Caco-2 (cell line): ENCODE data around the gene COL8A1. TPM values are rescaled to one million over a fixed set of nuclear protein-coding genes. Genes with fewer than 3 reads are reported as not detected.
A peak's percentile ranks its signal among the peaks of the same experiment; 100 is the strongest.

ENCODE experiments used
- BruUV-seq: library from RNA; stranded (reverse); fragments of 400-500 nt; replicated peaks from 2 replicates; lab custom pipeline; 2021; lab: Mats Ljungman, UMichigan
- CTCF ChIA-PET: fragments of 300-600 bp; sonication (Branson Sonifier 250); formaldehyde crosslinking; loops from one replicate; lab custom pipeline; 2022; ENCODE audit warnings: antibody characterized with exemption; lab: Charles Lee
- POLR2A ChIA-PET: fragments of 300-600 bp; sonication (Branson Sonifier 250); formaldehyde crosslinking; loops from one replicate; lab custom pipeline; 2022; ENCODE audit warnings: antibody characterized with exemption; lab: Charles Lee
- DNase-seq, 2 experiments: peaks; one replicate each; pipeline versions ENCODE4 v3.0.0 to v3.0.0-alpha.2; 2020 to 2022
- H3K27me3 ChIP-seq: replicated peaks from 2 replicates; pipeline ENCODE4 v1.6.0; 2011; ENCODE audit warnings: low read length; ENCODE audit not compliant: control insufficient read depth, insufficient read depth
- H3K36me3 ChIP-seq: 2 replicates; pipeline ENCODE4 v1.5.1; 2011; ENCODE audit warnings: low read length; ENCODE audit not compliant: control insufficient read depth, insufficient read depth
- H3K4me1 ChIP-seq: fragments of 250-450 bp; sonication (Bioruptor Pico); 2 replicates; pipeline ENCODE4 v1.5.1; 2020; ENCODE audit warnings: mild to moderate bottlenecking
- H3K4me3 ChIP-seq: 2 replicates; pipeline ENCODE4 v1.5.1; 2011; ENCODE audit warnings: low read depth, mild to moderate bottlenecking, control low read depth, low read length
- H3K9me3 ChIP-seq: fragments of 250-450 bp; sonication (Bioruptor Pico); 2 replicates; pipeline ENCODE4 v1.5.1; 2020; ENCODE audit warnings: mild to moderate bottlenecking, moderate library complexity
- H3K27ac Mint-ChIP-seq: one replicate; pipeline ENCODE4 v1.8.0; 2022; ENCODE audit warnings: mixed read lengths; ENCODE audit not compliant: unreplicated experiment
- H3K27me3 Mint-ChIP-seq: one replicate; pipeline ENCODE4 v1.8.0; 2022; ENCODE audit warnings: mixed read lengths; ENCODE audit not compliant: insufficient read depth, unreplicated experiment
- H3K36me3 Mint-ChIP-seq: one replicate; pipeline ENCODE4 v1.8.0; 2022; ENCODE audit warnings: mild to moderate bottlenecking, mixed read lengths; ENCODE audit not compliant: insufficient read depth, unreplicated experiment
- H3K4me1 Mint-ChIP-seq: one replicate; pipeline ENCODE4 v1.8.0; 2022; ENCODE audit warnings: low read depth, mixed read lengths; ENCODE audit not compliant: unreplicated experiment
- H3K4me3 Mint-ChIP-seq: one replicate; pipeline ENCODE4 v1.8.0; 2022; ENCODE audit warnings: mild to moderate bottlenecking, moderate library complexity, mixed read lengths; ENCODE audit not compliant: unreplicated experiment
- H3K9me3 Mint-ChIP-seq: one replicate; pipeline ENCODE4 v1.8.0; 2022; ENCODE audit warnings: mixed read lengths; ENCODE audit not compliant: unreplicated experiment
- CTCF ChIP-seq, 2 experiments: fragments of 200-600 bp in 1 of 2; IDR thresholded peaks; 1 replicate in 1 of 2; 2 replicates in 1 of 2; pipeline versions ENCODE4 v1.5.1 to v1.8.0; 2011 to 2022; ENCODE audit warnings: antibody characterized with exemption in 1 of 2, control low read depth in 1 of 2, inconsistent platforms in 1 of 2, low read depth in 1 of 2, low read length in 1 of 2, mild to moderate bottlenecking in 1 of 2, moderate library complexity in 1 of 2; ENCODE audit not compliant: insufficient read depth in 1 of 2, severe bottlenecking in 1 of 2, unreplicated experiment in 1 of 2
- intact Hi-C: fragments of 100-400 bp; cut with micrococcal nuclease; formaldehyde crosslinking; loops from one replicate; pipeline ENCODE4 v1.10.0; 2022; ENCODE audit not compliant: unreplicated experiment
- total RNA-seq: library from RNA; stranded (reverse); gene quantifications from 2 replicates; pipeline ENCODE4 v1.2.3, GENCODE V29; 2022

Gene COL8A1
- total RNA-seq, 1 experiment from 2014 or later, result not detected

- TF ChIP-seq CTCF (IDR thresholded peaks at IDR 0.05; ENCODE audit: insufficient read depth in 1 of 2, low read depth in 1 of 2, low read length in 1 of 2, severe bottlenecking in 1 of 2, unreplicated experiment in 1 of 2), result no peak
- H3K27ac Mint-ChIP-seq, result no peak overlapping the region
- H3K4me1 ChIP-seq, result no peaks in the 10 kb centered on the region
- H3K36me3 ChIP-seq, result no peaks in the 10 kb centered on the region
- H3K27me3 Mint-ChIP-seq, result peaks cover 2% of the 10 kb centered on the region
- CTCF ChIA-PET, result no interaction called here
- H3K4me1 Mint-ChIP-seq, result no peaks in the 10 kb centered on the region
- intact Hi-C loops, result loop anchor here (5.0 kb wide), 1 partner anchor 66 kb away; no protein-coding TSS in a partner anchor
- POLR2A ChIA-PET, result no interaction called here
- no peak overlapping the region for H3K4me3 ChIP-seq
- no peaks in the 10 kb centered on the region for H3K36me3 Mint-ChIP-seq
- H3K9me3 Mint-ChIP-seq, result no peaks in the 10 kb centered on the region
- no TSS peak for BruUV-seq
- H3K4me3 Mint-ChIP-seq, result no peak overlapping the region
- no peaks in the 10 kb centered on the region; the same call in 1 of the 2 replicates for H3K27me3 ChIP-seq
- DNase-seq, result no peak
- no peaks in the 10 kb centered on the region for H3K9me3 ChIP-seq
These were observed 48.1 kb downstream of the COL8A1 start for GRCh38 chr3:99686469-99686868.

GRCh38 chr3:99686955-99687612 lies 48.7 kb downstream of the COL8A1 start:
- BruUV-seq, result no TSS peak
- peak; percentile 54 to 72 for TF ChIP-seq CTCF (IDR thresholded peaks at IDR 0.05; ENCODE audit: insufficient read depth in 1 of 2, low read depth in 1 of 2, low read length in 1 of 2, severe bottlenecking in 1 of 2, unreplicated experiment in 1 of 2)
- H3K4me3 Mint-ChIP-seq, result no peak overlapping the region
- Histone ChIP-seq H3K36me3 (no peaks in the 10 kb centered on the region), H3K4me1 (no peaks in the 10 kb centered on the region), H3K4me3 (no peak overlapping the region), H3K9me3 (no peaks in the 10 kb centered on the region), H3K27me3 (no peaks in the 10 kb centered on the region; the same call in 1 of the 2 replicates)
- no peaks in the 10 kb centered on the region for H3K9me3 Mint-ChIP-seq
- H3K27ac Mint-ChIP-seq, result no peak overlapping the region
- peak; percentile 56 to 65 for DNase-seq
- ChIA-PET POLR2A (no interaction called here), CTCF (interaction anchor here (1.1 kb wide), 1 partner anchor 42 kb away, joined by 3 read pairs; no protein-coding TSS in a partner anchor)
- intact Hi-C loops, result loop anchor here (1.0 to 5.0 kb wide), 3 partner anchors 42 to 188 kb away; no protein-coding TSS in a partner anchor
- H3K36me3 Mint-ChIP-seq, result no peaks in the 10 kb centered on the region
- no peaks in the 10 kb centered on the region for H3K4me1 Mint-ChIP-seq
- H3K27me3 Mint-ChIP-seq, result peaks cover 2% of the 10 kb centered on the region

- no peak for TF ChIP-seq CTCF (IDR thresholded peaks at IDR 0.05; ENCODE audit: insufficient read depth in 1 of 2, low read depth in 1 of 2, low read length in 1 of 2, severe bottlenecking in 1 of 2, unreplicated experiment in 1 of 2)
- Mint-ChIP-seq H3K4me3 (no peak overlapping the region), H3K27me3 (peaks cover 5% of the 10 kb centered on the region), H3K36me3 (no peaks in the 10 kb centered on the region), H3K27ac (no peak overlapping the region), H3K9me3 (no peaks in the 10 kb centered on the region), H3K4me1 (no peaks in the 10 kb centered on the region)
- DNase-seq, result no peak
- Histone ChIP-seq H3K27me3 (no peaks in the 10 kb centered on the region; the same call in 1 of the 2 replicates), H3K9me3 (no peaks in the 10 kb centered on the region), H3K4me1 (no peaks in the 10 kb centered on the region), H3K4me3 (no peak overlapping the region), H3K36me3 (no peaks in the 10 kb centered on the region)
- CTCF ChIA-PET, result no interaction called here
- BruUV-seq, result no TSS peak
- intact Hi-C loops, result no loop called here
- POLR2A ChIA-PET, result no interaction called here
These were observed 52.5 kb downstream of the COL8A1 start for GRCh38 chr3:99690761-99691369.
